GM23248 (cell line): Measurements from ENCODE around the gene P2RX4.

ENCODE experiments used
- EZH2 ChIP-seq: fragments of 200-600 bp; sonication (generic); IDR thresholded peaks from 2 replicates; pipeline ENCODE4 v1.6.1; 2018; ENCODE audit warnings: antibody characterized with exemption, mild to moderate bottlenecking; ENCODE audit not compliant: insufficient read depth, poor library complexity, severe bottlenecking
- EZH2phosphoT487 ChIP-seq: fragments of 200-600 bp; sonication (generic); IDR thresholded peaks from 2 replicates; pipeline ENCODE4 v1.6.1; 2018; ENCODE audit warnings: antibody characterized with exemption, moderate library complexity, mild to moderate bottlenecking, low read depth; ENCODE audit not compliant: insufficient read depth

- TF ChIP-seq EZH2 (no peak), EZH2phosphoT487 (no peak)
Observed at GRCh38 chr12:121167951-121168350, 42.0 kb upstream of the P2RX4 start.
